A673 (cell line): ENCODE measurements around the gene GALNT14. TPM values are rescaled to one million over a fixed set of nuclear protein-coding genes. Genes with fewer than 3 reads are reported as not detected.

Experiments used
- BruUV-seq: library from RNA; stranded (reverse); fragments of 400-500 nt; replicated peaks from 2 replicates; lab custom pipeline; 2021; lab: Mats Ljungman, UMichigan
- CTCF ChIA-PET: fragments of 300-600 bp; sonication (Branson Sonifier 250); formaldehyde crosslinking; loops from one replicate; lab custom pipeline; 2022; ENCODE audit warnings: antibody characterized with exemption; lab: Charles Lee
- POLR2A ChIA-PET: fragments of 300-600 bp; sonication (Branson Sonifier 250); formaldehyde crosslinking; loops from one replicate; lab custom pipeline; 2022; ENCODE audit warnings: antibody characterized with exemption; ENCODE audit not compliant: low non-redundant PET; lab: Charles Lee
- DNase-seq: peaks from one replicate; pipeline ENCODE4 v3.0.0-alpha.2; 2015; ENCODE audit warnings: low spot score
- H3K27ac ChIP-seq: fragments of 200-600 bp; sonication (generic); 2 replicates; pipeline ENCODE4 v1.5.1; 2016; ENCODE audit warnings: mixed run types, low read depth, mild to moderate bottlenecking, mixed read lengths, antibody characterized with exemption, low read length; ENCODE audit not compliant: poor library complexity, severe bottlenecking
- H3K27me3 ChIP-seq: fragments of 200-600 bp; sonication (generic); replicated peaks from 2 replicates; pipeline ENCODE4 v1.6.1; 2017; ENCODE audit warnings: mixed run types, low read depth, mild to moderate bottlenecking, mixed read lengths, antibody characterized with exemption, low read length; ENCODE audit not compliant: insufficient read depth, poor library complexity
- H3K36me3 ChIP-seq: fragments of 200-600 bp; sonication (generic); 2 replicates; pipeline ENCODE4 v1.6.1; 2016; ENCODE audit warnings: mixed run types, mild to moderate bottlenecking, mixed read lengths, antibody characterized with exemption, low read length; ENCODE audit not compliant: insufficient read depth, poor library complexity, severe bottlenecking
- H3K4me1 ChIP-seq: fragments of 200-600 bp; sonication (generic); 2 replicates; pipeline ENCODE4 v1.6.1; 2017; ENCODE audit warnings: mixed run types, mild to moderate bottlenecking, mixed read lengths, antibody characterized with exemption, low read length; ENCODE audit not compliant: insufficient read depth, poor library complexity, severe bottlenecking
- H3K4me3 ChIP-seq: fragments of 200-600 bp; sonication (generic); 2 replicates; pipeline ENCODE4 v1.5.1; 2016; ENCODE audit warnings: low read depth, mixed run types, mild to moderate bottlenecking, mixed read lengths, low read length; ENCODE audit not compliant: poor library complexity, severe bottlenecking
- H3K9me3 ChIP-seq: fragments of 200-600 bp; sonication (generic); 2 replicates; pipeline ENCODE4 v1.6.1; 2016; ENCODE audit warnings: mixed run types, low read depth, mild to moderate bottlenecking, mixed read lengths, antibody characterized with exemption, low read length; ENCODE audit not compliant: poor library complexity, severe bottlenecking
- CTCF ChIP-seq: fragments of 300-800, 200-600 bp; sonication (generic); conservative IDR thresholded peaks from 2 replicates; pipeline ENCODE4 v1.5.1; 2017; ENCODE audit warnings: low read depth, mild to moderate bottlenecking, antibody characterized with exemption, low read length, moderate library complexity, mixed read lengths
- EZH2 ChIP-seq: fragments of 200-600 bp; sonication (generic); IDR thresholded peaks from 2 replicates; pipeline ENCODE4 v1.6.1; 2017; ENCODE audit warnings: borderline replicate concordance, low read depth, mild to moderate bottlenecking, mixed read lengths, antibody characterized with exemption, low read length; ENCODE audit not compliant: poor library complexity, severe bottlenecking
- intact Hi-C: fragments of 100-400 bp; cut with micrococcal nuclease; formaldehyde crosslinking; loops from one replicate; pipeline ENCODE4 v1.10.0; 2022; ENCODE audit not compliant: unreplicated experiment
- total RNA-seq: library from RNA; stranded (reverse); gene quantifications from 2 replicates; pipeline ENCODE4 v1.2.3, GENCODE V29; 2021

Gene GALNT14
- total RNA-seq, 1 experiment from 2014 or later, result 9.7 TPM

- Histone ChIP-seq H3K4me3 (no peak overlapping the region), H3K27ac (no peak overlapping the region), H3K36me3 (no peaks in the 10 kb centered on the region), H3K4me1 (no peaks in the 10 kb centered on the region), H3K27me3 (no peaks in the 10 kb centered on the region), H3K9me3 (no peaks in the 10 kb centered on the region)
- DNase-seq, result no peak
- intact Hi-C loops, result no loop called here
- ChIA-PET CTCF (interaction anchor here (0.6 kb wide), 1 partner anchor 57 kb away, joined by 5 read pairs; no protein-coding TSS in a partner anchor), POLR2A (no interaction called here)
- no TSS peak for BruUV-seq
- TF ChIP-seq EZH2, result no peak
- no peak for TF ChIP-seq CTCF
Observed at GRCh38 chr2:30914456-30914855, 223.8 kb downstream of the GALNT14 start.

- intact Hi-C loops, result no loop called here
- ChIA-PET POLR2A (no interaction called here), CTCF (no interaction called here)
- Histone ChIP-seq H3K9me3 (no peaks in the 10 kb centered on the region), H3K4me3 (no peak overlapping the region), H3K27ac (no peak overlapping the region), H3K36me3 (no peaks in the 10 kb centered on the region), H3K27me3 (no peaks in the 10 kb centered on the region), H3K4me1 (no peaks in the 10 kb centered on the region)
- no peak for TF ChIP-seq CTCF
- TF ChIP-seq EZH2, result no peak
- no TSS peak for BruUV-seq
- DNase-seq, result no peak
Observed at GRCh38 chr2:30912056-30912455, 226.2 kb downstream of the GALNT14 start.

GRCh38 chr2:30911327-30911726 lies 226.9 kb downstream of the GALNT14 start:
- CTCF ChIA-PET, result no interaction called here

More at GRCh38 chr2:30911327-30911726, 226.9 kb downstream of the GALNT14 start:
- no peak for DNase-seq
- TF ChIP-seq CTCF (no peak), EZH2 (no peak)
- Histone ChIP-seq H3K27me3 (no peaks in the 10 kb centered on the region), H3K27ac (no peak overlapping the region), H3K36me3 (no peaks in the 10 kb centered on the region), H3K4me1 (no peaks in the 10 kb centered on the region), H3K9me3 (no peaks in the 10 kb centered on the region), H3K4me3 (no peak overlapping the region)
- no TSS peak for BruUV-seq
- intact Hi-C loops, result no loop called here
- POLR2A ChIA-PET, result no interaction called here
